Fibroblast of lung (primary cell): ENCODE data around the gene PPP1R14D. TPM values are rescaled to one million over a fixed set of nuclear protein-coding genes. Genes with fewer than 3 reads are reported as not detected.

ENCODE experiments used
- DNase-seq, 2 donors: peaks; one replicate each; pipeline versions ENCODE4 v3.0.0 to v3.0.0-alpha.2; 2010; ENCODE audit warnings: low read depth in 2 of 2
- H2AFZ ChIP-seq: 2 replicates; pipeline ENCODE4 v1.5.1; 2012; ENCODE audit warnings: low read length, control low read depth, inconsistent platforms
- H3K27ac ChIP-seq: 2 replicates; pipeline ENCODE4 v1.5.1; 2011; ENCODE audit warnings: low read length, control low read depth; ENCODE audit not compliant: insufficient read depth
- H3K27me3 ChIP-seq: 2 replicates; pipeline ENCODE4 v1.5.1; 2011; ENCODE audit warnings: mild to moderate bottlenecking, low read length; ENCODE audit not compliant: control insufficient read depth, insufficient read depth
- H3K36me3 ChIP-seq: 2 replicates; pipeline ENCODE4 v1.5.1; 2011; ENCODE audit warnings: low read length; ENCODE audit not compliant: control insufficient read depth, insufficient read depth
- H3K4me1 ChIP-seq: 2 replicates; pipeline ENCODE4 v1.5.1; 2011; ENCODE audit warnings: low read length; ENCODE audit not compliant: control insufficient read depth, insufficient read depth; ENCODE audit errors: extremely low read depth
- H3K4me2 ChIP-seq: 2 replicates; pipeline ENCODE4 v1.5.1; 2011; ENCODE audit warnings: low read length, control low read depth; ENCODE audit not compliant: insufficient read depth; ENCODE audit errors: extremely low read depth
- H3K4me3 ChIP-seq, 4 experiments: fragments of 200-600 bp in 1 of 4; sonication (generic) in 1 of 4; replicated peaks in 1 of 4; 2 replicates each; pipeline ENCODE4 v1.5.1; 2011 to 2016; ENCODE audit warnings: low read length in 4 of 4, low read depth in 3 of 4, mild to moderate bottlenecking in 3 of 4, control low read depth in 2 of 4, inconsistent platforms in 1 of 4, mixed read lengths in 1 of 4; ENCODE audit not compliant: insufficient read depth in 1 of 4; ENCODE audit errors: control extremely low read depth in 1 of 4
- H3K79me2 ChIP-seq: 2 replicates; pipeline ENCODE4 v1.5.1; 2012; ENCODE audit warnings: mild to moderate bottlenecking, low read length, inconsistent platforms; ENCODE audit not compliant: control insufficient read depth, insufficient read depth
- H3K9ac ChIP-seq: 2 replicates; pipeline ENCODE4 v1.5.1; 2011; ENCODE audit warnings: mild to moderate bottlenecking, low read length, control low read depth; ENCODE audit not compliant: insufficient read depth
- H3K9me3 ChIP-seq: 2 replicates; pipeline ENCODE4 v1.5.1; 2012; ENCODE audit warnings: low read depth, low read length; ENCODE audit not compliant: control insufficient read depth, insufficient read depth
- H4K20me1 ChIP-seq: 2 replicates; pipeline ENCODE4 v1.5.1; 2011; ENCODE audit warnings: low read length; ENCODE audit not compliant: control insufficient read depth, insufficient read depth; ENCODE audit errors: extremely low read depth
- EZH2 ChIP-seq: IDR thresholded peaks from 2 replicates; pipeline ENCODE4 v1.5.1; 2012; ENCODE audit warnings: low read length, control low read depth, mild to moderate bottlenecking; ENCODE audit errors: missing control alignments
- polyA plus RNA-seq, 2 donors: library from polyadenylated mRNA; depleted of rRNA in 1 of 2; stranded (reverse) in 1 of 2; unstranded in 1 of 2; fragments of >200 nt; gene quantifications; 2 replicates each; pipeline ENCODE4 v1.2.1, GENCODE V29; 2011 to 2012; ENCODE audit warnings: missing spikeins in 1 of 2
- total RNA-seq: library from RNA; depleted of rRNA; stranded (reverse); fragments of >200 nt; gene quantifications from 2 replicates; pipeline ENCODE4 v1.2.1, GENCODE V29; 2014
- TF ChIP-seq, protein P1 (sequence below), 2 donors: IDR thresholded peaks in 1 of 2; conservative IDR thresholded peaks in 1 of 2; 1 replicate in 1 of 2; 2 replicates in 1 of 2; pipeline ENCODE4 v1.5.1; 2011 to 2012; ENCODE audit warnings: low read length in 2 of 2, control low read depth in 1 of 2, inconsistent platforms in 1 of 2, low read depth in 1 of 2, mild to moderate bottlenecking in 1 of 2

The PPP1R14D gene
- total and polyA plus RNA-seq, 2 donors (not counting 1 experiment from before 2014, with no cell fraction given): not detected

DNA sequence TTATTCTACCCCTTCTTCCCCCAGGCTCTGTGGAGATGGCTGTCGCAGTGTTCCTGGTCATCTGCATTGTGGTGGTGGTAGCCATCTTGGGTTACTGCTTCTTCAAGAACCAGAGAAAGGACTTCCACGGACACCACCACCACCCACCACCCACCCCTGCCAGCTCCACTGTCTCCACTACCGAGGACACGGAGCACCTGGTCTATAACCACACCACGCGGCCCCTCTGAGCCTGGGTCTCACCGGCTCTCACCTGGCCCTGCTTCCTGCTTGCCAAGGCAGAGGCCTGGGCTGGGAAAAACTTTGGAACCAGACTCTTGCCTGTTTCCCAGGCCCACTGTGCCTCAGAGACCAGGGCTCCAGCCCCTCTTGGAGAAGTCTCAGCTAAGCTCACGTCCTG, 28.2 kb upstream of the PPP1R14D start:
- Histone ChIP-seq H3K9me3 (no peaks in the 10 kb centered on the region), H3K9ac (no peak overlapping the region), H4K20me1 (no peaks in the 10 kb centered on the region), H3K27ac (no peak overlapping the region), H3K4me3 (no peak overlapping the region), H3K27me3 (no peaks in the 10 kb centered on the region), H3K36me3 (no peaks in the 10 kb centered on the region), H3K4me1 (no peaks in the 10 kb centered on the region), H2AFZ (no peak overlapping the region), H3K79me2 (no peaks in the 10 kb centered on the region), H3K4me2 (no peak overlapping the region)
- DNase-seq: no peak
- TF ChIP-seq, protein P1, sequence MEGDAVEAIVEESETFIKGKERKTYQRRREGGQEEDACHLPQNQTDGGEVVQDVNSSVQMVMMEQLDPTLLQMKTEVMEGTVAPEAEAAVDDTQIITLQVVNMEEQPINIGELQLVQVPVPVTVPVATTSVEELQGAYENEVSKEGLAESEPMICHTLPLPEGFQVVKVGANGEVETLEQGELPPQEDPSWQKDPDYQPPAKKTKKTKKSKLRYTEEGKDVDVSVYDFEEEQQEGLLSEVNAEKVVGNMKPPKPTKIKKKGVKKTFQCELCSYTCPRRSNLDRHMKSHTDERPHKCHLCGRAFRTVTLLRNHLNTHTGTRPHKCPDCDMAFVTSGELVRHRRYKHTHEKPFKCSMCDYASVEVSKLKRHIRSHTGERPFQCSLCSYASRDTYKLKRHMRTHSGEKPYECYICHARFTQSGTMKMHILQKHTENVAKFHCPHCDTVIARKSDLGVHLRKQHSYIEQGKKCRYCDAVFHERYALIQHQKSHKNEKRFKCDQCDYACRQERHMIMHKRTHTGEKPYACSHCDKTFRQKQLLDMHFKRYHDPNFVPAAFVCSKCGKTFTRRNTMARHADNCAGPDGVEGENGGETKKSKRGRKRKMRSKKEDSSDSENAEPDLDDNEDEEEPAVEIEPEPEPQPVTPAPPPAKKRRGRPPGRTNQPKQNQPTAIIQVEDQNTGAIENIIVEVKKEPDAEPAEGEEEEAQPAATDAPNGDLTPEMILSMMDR (conservative IDR thresholded peaks at IDR 0.05 in 1 of 2, IDR thresholded peaks at IDR 0.05 in 1 of 2; ENCODE audit: low read depth in 1 of 2, low read length in 2 of 2): no peak
- TF ChIP-seq EZH2: no peak

DNA sequence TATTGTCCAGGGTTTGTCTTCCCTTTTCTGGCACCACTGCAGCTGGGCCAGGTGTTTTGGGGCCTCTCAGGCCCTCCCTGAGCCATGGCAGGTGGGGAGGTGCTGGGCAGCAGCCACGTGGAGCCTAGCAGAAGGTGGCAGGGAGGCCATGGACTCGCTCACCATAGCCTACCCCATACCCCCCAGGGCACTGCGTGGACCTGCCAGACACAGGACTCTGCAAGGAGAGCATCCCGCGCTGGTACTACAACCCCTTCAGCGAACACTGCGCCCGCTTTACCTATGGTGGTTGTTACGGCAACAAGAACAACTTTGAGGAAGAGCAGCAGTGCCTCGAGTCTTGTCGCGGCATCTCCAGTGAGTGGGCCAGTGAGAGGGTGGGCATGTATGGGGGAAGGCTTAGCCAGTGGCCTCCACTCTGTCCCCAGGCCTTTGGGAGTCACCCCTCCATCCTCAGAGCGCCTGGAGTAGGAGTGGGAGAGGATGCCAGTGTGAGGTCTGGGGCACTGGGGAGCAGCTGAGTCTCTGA, 27.3 kb upstream of the PPP1R14D start:
- H3K4me3 ChIP-seq: no peak overlapping the region
- no peak for DNase-seq
- H3K36me3 ChIP-seq: no peaks in the 10 kb centered on the region
- no peak overlapping the region for H2AFZ ChIP-seq
- no peaks in the 10 kb centered on the region for H3K9me3 ChIP-seq
- no peaks in the 10 kb centered on the region for H3K27me3 ChIP-seq
- no peak overlapping the region for H3K27ac ChIP-seq
- TF ChIP-seq EZH2: no peak
- TF ChIP-seq, protein P1 (conservative IDR thresholded peaks at IDR 0.05 in 1 of 2, IDR thresholded peaks at IDR 0.05 in 1 of 2; ENCODE audit: low read depth in 1 of 2, low read length in 2 of 2): no peak
- H3K4me2 ChIP-seq: no peak overlapping the region
- no peaks in the 10 kb centered on the region for H3K4me1 ChIP-seq
- no peaks in the 10 kb centered on the region for H3K79me2 ChIP-seq
- H4K20me1 ChIP-seq: no peaks in the 10 kb centered on the region
- H3K9ac ChIP-seq: no peak overlapping the region

DNA sequence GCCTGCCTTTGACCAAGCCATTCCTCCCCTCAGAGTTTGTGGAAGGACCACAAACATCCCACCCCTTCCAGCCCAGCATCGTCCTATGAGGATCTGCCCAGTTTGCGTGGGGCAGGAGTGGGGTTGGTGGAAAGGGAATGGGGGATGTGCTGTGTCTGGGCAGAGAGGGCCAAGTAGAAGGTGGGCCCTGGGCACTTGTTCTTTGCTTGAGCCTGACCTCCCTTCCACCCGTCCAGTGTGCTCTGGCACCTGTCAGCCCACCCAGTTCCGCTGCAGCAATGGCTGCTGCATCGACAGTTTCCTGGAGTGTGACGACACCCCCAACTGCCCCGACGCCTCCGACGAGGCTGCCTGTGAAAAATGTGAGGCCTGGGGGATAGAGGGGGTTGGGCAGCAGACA, 25.7 kb upstream of the PPP1R14D start:
- Histone ChIP-seq H4K20me1 (no peaks in the 10 kb centered on the region), H3K9ac (no peak overlapping the region), H3K4me1 (no peaks in the 10 kb centered on the region), H3K27me3 (no peaks in the 10 kb centered on the region), H3K4me2 (no peak overlapping the region), H3K9me3 (no peaks in the 10 kb centered on the region), H3K27ac (no peak overlapping the region), H3K4me3 (no peak overlapping the region), H3K79me2 (no peaks in the 10 kb centered on the region), H2AFZ (no peak overlapping the region), H3K36me3 (no peaks in the 10 kb centered on the region)
- no peak for TF ChIP-seq EZH2
- TF ChIP-seq, protein P1 (conservative IDR thresholded peaks at IDR 0.05 in 1 of 2, IDR thresholded peaks at IDR 0.05 in 1 of 2; ENCODE audit: low read depth in 1 of 2, low read length in 2 of 2): no peak
- DNase-seq: no peak
